Measurements from ENCODE around the gene ZNF664. TPM values are rescaled to one million over a fixed set of nuclear protein-coding genes. Genes with fewer than 3 reads are reported as not detected.

Gene ZNF664
- total and polyA plus RNA-seq, 9 of the 15 experiments (the other 6 are each of a cell fraction or from before 2014, with no cell fraction given): 3.3 to 101 (median 63.6) TPM

- no TSS peak for BruUV-seq (replicated peaks)
- Histone ChIP-seq H4K20me1 (replicated peaks; ENCODE audit: control insufficient read depth, insufficient read depth, low read length) (no peaks in the 10 kb centered on the region), H3K4me1 (replicated peaks in 1 of 2; ENCODE audit: control insufficient read depth in 2 of 2, insufficient read depth in 2 of 2, low read length in 2 of 2) (peaks cover 25 to 29% of the 10 kb centered on the region in 2 experiments), H3K36me3 (ENCODE audit: control insufficient read depth, insufficient read depth, low read length) (no peaks in the 10 kb centered on the region), H3K9me3 (replicated peaks; ENCODE audit: control insufficient read depth, insufficient read depth, low read depth, low read length) (no peaks in the 10 kb centered on the region; the same call in 1 of the 2 replicates), H3K27ac (ENCODE audit: extremely low read depth, low read depth, low read length) (no peak overlapping the region), H3K79me2 (ENCODE audit: control insufficient read depth, insufficient read depth, low read length) (no peaks in the 10 kb centered on the region), H3K27me3 (ENCODE audit: control insufficient read depth in 2 of 2, insufficient read depth in 2 of 2, low read length in 2 of 2) (peaks cover 0 to 4% of the 10 kb centered on the region in 2 experiments; a peak in 1 of 5 replicates), H3K4me2 (ENCODE audit: insufficient read depth, low read length) (no peak overlapping the region; the same call in 1 of the 2 replicates), H3K4me3 (no peak overlapping the region), H3K9me1 (ENCODE audit: control insufficient read depth, insufficient read depth, low read length) (no peaks in the 10 kb centered on the region), H3K9ac (ENCODE audit: insufficient read depth in 1 of 2, low read depth in 2 of 2, low read length in 2 of 2) (no peak overlapping the region; a peak in 1 of 4 replicates), H2AFZ (ENCODE audit: low read depth, low read length) (no peak overlapping the region)
- in situ Hi-C loops (cut with MboI) (no loop called here), intact Hi-C loops (cut with micrococcal nuclease) (no loop called here)
- DNase-seq (ENCODE audit: extremely low read depth in 1 of 4, low spot score in 3 of 4) (peak in 3 of 4 experiments; percentile 21 to 56 (median 47)), ATAC-seq (peak; percentile 71), FAIRE-seq (peak; percentile 78)
- 11% methylated on average over 14 of the region's 14 CpGs for WGBS (ENCODE audit: insufficient coverage, low coverage, missing lambda C conversion rate)
- ChIA-PET POLR2A (interaction anchor here (1.3 kb wide), 1 partner anchor 11 kb away, joined by 4 read pairs; no protein-coding TSS in a partner anchor), CTCF (ENCODE audit: low intra/inter-chr PET ratio) (no interaction called here)
- TF ChIP-seq RBM25 (IDR thresholded peaks at IDR 0.05; ENCODE audit: low read depth, low read length, severe bottlenecking) (peak; percentile 58), CHAMP1 (IDR thresholded peaks at IDR 0.05) (no peak), TRIM24 (IDR thresholded peaks at IDR 0.05) (no peak), CHD7 (IDR thresholded peaks at IDR 0.05; ENCODE audit: low read depth, low read length) (no peak), ZNF436 (CRISPR knock-in tag; IDR thresholded peaks at IDR 0.05) (no peak), EWSR1 (IDR thresholded peaks at IDR 0.05; ENCODE audit: borderline replicate concordance, low read depth, partially characterized antibody) (no peak)
These were observed 54.0 kb downstream of the ZNF664 start for GRCh38 chr12:124026755-124027745.
